AG04450 (cell line): ENCODE measurements around the gene MAGEF1. TPM values are rescaled to one million over a fixed set of nuclear protein-coding genes. Genes with fewer than 3 reads are reported as not detected.

Experiments
- CTCF ChIA-PET: fragments of 300-600, 350-600 bp; formaldehyde crosslinking; extraction: SDS; loops from one replicate; lab custom pipeline; 2022; ENCODE audit warnings: antibody characterized with exemption, inconsistent platforms; lab: Charles Lee
- POLR2A ChIA-PET: fragments of 350-600 bp; formaldehyde crosslinking; extraction: SDS; loops from one replicate; lab custom pipeline; 2021; ENCODE audit warnings: antibody characterized with exemption, inconsistent platforms; lab: Yijun Ruan, JAX
- DNase-seq: peaks from one replicate; pipeline ENCODE4 v3.0.0-alpha.2; 2011; ENCODE audit warnings: low read depth, low spot score
- H3K27ac ChIP-seq: one replicate; pipeline ENCODE4 v1.5.1; 2012; ENCODE audit warnings: low read depth, low read length, control low read depth
- H3K27me3 ChIP-seq: one replicate; pipeline ENCODE4 v1.6.0; 2012; ENCODE audit warnings: low read length; ENCODE audit not compliant: control insufficient read depth, insufficient read depth
- H3K4me3 ChIP-seq: 2 replicates; pipeline ENCODE4 v1.5.1; 2011; ENCODE audit warnings: mild to moderate bottlenecking, low read depth, low read length, control low read depth
- H3K9me3 ChIP-seq: 2 replicates; pipeline ENCODE4 v1.5.1; 2012; ENCODE audit warnings: low read length; ENCODE audit not compliant: control insufficient read depth, insufficient read depth
- CTCF ChIP-seq: IDR thresholded peaks from 2 replicates; pipeline ENCODE4 v1.5.1; 2011; ENCODE audit warnings: low read depth, low read length, control low read depth, inconsistent platforms
- polyA plus RNA-seq: library from polyadenylated mRNA; depleted of rRNA; stranded (reverse); fragments of >200 nt; gene quantifications from 2 replicates; pipeline ENCODE4 v1.2.3, GENCODE V29; 2011

MAGEF1 gene
- polyA plus RNA-seq, 1 experiment, result 23.4 TPM

GRCh38 chr3:184700759-184701158 is 11.1 kb downstream of the MAGEF1 start:
- H3K27me3 ChIP-seq, result peaks cover 3% of the 10 kb centered on the region
- no peak for DNase-seq
- ChIA-PET POLR2A (no interaction called here), CTCF (interaction anchor here (0.6 to 1.2 kb wide), 2 partner anchors 26 to 139 kb away, joined by 3 to 4 read pairs; partner anchors contain the start of gene EPHB3)
- no peak overlapping the region for H3K27ac ChIP-seq
- H3K9me3 ChIP-seq, result no peaks in the 10 kb centered on the region
- H3K4me3 ChIP-seq, result no peak overlapping the region
- no peak for TF ChIP-seq CTCF

GRCh38 chr3:184697845-184698244 is 14.0 kb downstream of the MAGEF1 start:
- Histone ChIP-seq H3K27me3 (peaks cover 4% of the 10 kb centered on the region), H3K9me3 (no peaks in the 10 kb centered on the region), H3K27ac (no peak overlapping the region), H3K4me3 (no peak overlapping the region)
- no peak for TF ChIP-seq CTCF
- no peak for DNase-seq
- ChIA-PET POLR2A (no interaction called here), CTCF (no interaction called here)

DNA sequence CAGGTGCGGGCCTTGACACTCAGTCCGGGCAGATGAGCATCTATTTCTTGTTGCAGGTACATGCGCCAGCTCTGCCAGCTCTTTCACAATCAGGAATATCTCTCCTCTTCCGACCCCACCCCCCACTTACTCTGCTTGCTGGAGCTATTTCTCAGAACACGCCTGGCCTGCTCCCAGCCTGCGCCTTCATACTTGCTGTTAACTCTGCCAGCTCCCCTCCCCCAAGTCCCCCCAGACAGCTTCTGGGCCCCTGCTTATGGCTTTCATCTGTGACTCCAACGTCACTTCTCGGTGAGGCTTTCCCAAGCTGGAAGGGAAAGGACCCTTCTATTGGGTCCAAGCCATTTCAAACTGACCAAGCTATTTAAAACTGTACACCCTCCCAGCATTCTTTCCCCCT is 15.2 kb downstream of the MAGEF1 start:
- Histone ChIP-seq H3K27me3 (peaks cover 4% of the 10 kb centered on the region), H3K4me3 (no peak overlapping the region), H3K27ac (no peak overlapping the region), H3K9me3 (no peaks in the 10 kb centered on the region)
- ChIA-PET POLR2A (interaction anchor here (0.7 kb wide), 1 partner anchor 8 kb away, joined by 3 read pairs; no protein-coding TSS in a partner anchor), CTCF (interaction anchor here (0.6 to 1.2 kb wide), 7 partner anchors 14 to 325 kb away, joined by 3 to 7 read pairs (median 3); no protein-coding TSS in a partner anchor)
- DNase-seq, result no peak
- no peak for TF ChIP-seq CTCF

DNA sequence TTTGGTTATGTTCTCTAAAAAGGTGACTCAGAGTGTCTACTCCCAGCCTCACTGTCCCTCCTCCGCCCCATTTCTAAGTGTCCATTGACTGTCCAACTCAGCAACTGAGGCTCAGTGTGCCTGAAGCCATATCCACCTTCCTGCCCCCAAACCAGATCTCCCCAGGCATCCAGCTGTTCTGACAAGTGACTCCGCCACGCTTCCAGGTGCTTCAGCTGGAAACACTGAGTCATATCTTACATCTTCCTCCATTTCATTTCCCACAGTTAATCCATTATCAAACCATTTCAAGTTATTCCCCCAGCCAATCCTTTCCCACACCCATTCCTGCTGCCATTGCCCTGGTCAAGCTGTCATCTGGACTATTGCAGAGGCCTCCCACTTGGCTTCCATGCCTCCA is 17.1 kb downstream of the MAGEF1 start:
- Histone ChIP-seq H3K27ac (no peak overlapping the region), H3K4me3 (no peak overlapping the region), H3K27me3 (peaks cover 4% of the 10 kb centered on the region), H3K9me3 (no peaks in the 10 kb centered on the region)
- POLR2A ChIA-PET, result no interaction called here
- no peak for DNase-seq
- no peak for TF ChIP-seq CTCF
- CTCF ChIA-PET, result no interaction called here

DNA sequence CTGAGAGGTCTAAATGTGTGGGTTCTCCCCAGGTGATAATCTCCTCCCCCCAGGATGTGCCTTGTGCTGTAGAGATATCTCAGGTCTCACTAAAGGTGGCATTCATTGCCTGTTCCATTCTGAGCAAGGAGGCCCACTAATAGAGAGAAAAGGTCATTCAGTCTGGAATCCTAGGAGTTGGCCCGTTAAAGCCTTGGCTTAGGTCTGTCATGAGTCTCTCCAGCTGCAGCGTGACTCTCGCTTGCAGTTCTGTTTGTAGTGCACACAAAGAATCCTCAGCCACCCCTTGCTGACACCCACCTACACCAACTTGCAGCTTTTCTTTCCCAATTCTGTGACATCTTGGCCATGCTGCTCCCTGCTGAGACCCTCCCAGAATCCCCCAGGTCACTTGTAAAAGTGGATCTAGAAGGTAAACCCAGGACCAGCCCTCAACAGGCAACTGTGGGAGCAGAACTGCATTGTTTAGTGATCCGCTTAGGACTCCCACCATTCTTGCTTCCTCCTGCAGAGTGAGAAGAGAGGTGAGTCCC is 17.7 kb downstream of the MAGEF1 start:
- Histone ChIP-seq H3K27me3 (peaks cover 4% of the 10 kb centered on the region), H3K4me3 (no peak overlapping the region), H3K27ac (no peak overlapping the region), H3K9me3 (no peaks in the 10 kb centered on the region)
- DNase-seq, result no peak
- ChIA-PET POLR2A (interaction anchor here (1.7 kb wide), 1 partner anchor 133 kb away, joined by 5 read pairs; the partner anchor contains the start of gene EPHB3), CTCF (no interaction called here)
- no peak for TF ChIP-seq CTCF
